BLaER1 (cell line): ENCODE data around the gene ARHGEF33.

ENCODE experiments used
- H3K27ac ChIP-seq: shearing (Covaris generic); formaldehyde crosslinking; 2 replicates; pipeline ENCODE4 v1.8.1; 2022
- H3K27me3 ChIP-seq: shearing (Covaris generic); formaldehyde crosslinking; 2 replicates; pipeline ENCODE4 v1.8.1; 2022
- H3K36me3 ChIP-seq: shearing (Covaris generic); formaldehyde crosslinking; 2 replicates; pipeline ENCODE4 v1.8.1; 2022
- H3K4me1 ChIP-seq: shearing (Covaris generic); formaldehyde crosslinking; 2 replicates; pipeline ENCODE4 v1.8.1; 2022
- H3K4me2 ChIP-seq: shearing (Covaris generic); formaldehyde crosslinking; 2 replicates; pipeline ENCODE4 v1.8.1; 2022
- H3K4me3 ChIP-seq: shearing (Covaris generic); formaldehyde crosslinking; 2 replicates; pipeline ENCODE4 v1.8.1; 2022
- H3K9ac ChIP-seq: shearing (Covaris generic); formaldehyde crosslinking; 2 replicates; pipeline ENCODE4 v1.8.1; 2022
- H3K9me3 ChIP-seq: shearing (Covaris generic); formaldehyde crosslinking; 2 replicates; pipeline ENCODE4 v1.8.1; 2022
- H4K20me1 ChIP-seq: shearing (Covaris generic); formaldehyde crosslinking; 2 replicates; pipeline ENCODE4 v1.8.1; 2022
- Cebpa-rat ChIP-seq: shearing (Covaris generic); IDR thresholded peaks from 2 replicates; pipeline ENCODE4 v1.8.1; 2022

Gene ARHGEF33

DNA sequence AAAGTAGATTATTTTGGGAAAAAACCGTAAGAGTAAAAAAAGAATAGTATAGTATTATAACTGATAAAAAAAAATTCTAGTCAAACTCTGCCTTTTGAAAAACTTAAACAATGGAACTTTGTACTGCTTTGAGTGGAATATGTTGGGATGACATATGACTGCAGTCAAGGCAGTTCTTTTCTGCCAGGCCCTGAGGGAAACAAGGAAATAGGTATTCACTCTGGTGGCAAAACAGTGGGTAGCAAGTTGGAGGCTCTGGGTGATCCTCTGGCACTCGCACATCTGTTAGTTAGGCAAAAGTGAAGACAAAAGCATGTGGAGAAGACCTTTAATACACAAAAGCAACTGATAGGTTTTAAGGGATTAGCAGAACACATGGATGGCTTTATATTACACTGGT, 102.2 kb downstream of the ARHGEF33 start:
- no peak overlapping the region for H3K9ac ChIP-seq
- no peaks in the 10 kb centered on the region for H4K20me1 ChIP-seq
- no peak overlapping the region for H3K27ac ChIP-seq
- no peak overlapping the region for H3K4me3 ChIP-seq
- H3K27me3 ChIP-seq = no peaks in the 10 kb centered on the region
- peaks cover 67% of the 10 kb centered on the region for H3K36me3 ChIP-seq
- no peak overlapping the region for H3K4me2 ChIP-seq
- H3K9me3 ChIP-seq = no peaks in the 10 kb centered on the region
- no peak for TF ChIP-seq Cebpa-rat
- peaks cover 12% of the 10 kb centered on the region for H3K4me1 ChIP-seq

DNA sequence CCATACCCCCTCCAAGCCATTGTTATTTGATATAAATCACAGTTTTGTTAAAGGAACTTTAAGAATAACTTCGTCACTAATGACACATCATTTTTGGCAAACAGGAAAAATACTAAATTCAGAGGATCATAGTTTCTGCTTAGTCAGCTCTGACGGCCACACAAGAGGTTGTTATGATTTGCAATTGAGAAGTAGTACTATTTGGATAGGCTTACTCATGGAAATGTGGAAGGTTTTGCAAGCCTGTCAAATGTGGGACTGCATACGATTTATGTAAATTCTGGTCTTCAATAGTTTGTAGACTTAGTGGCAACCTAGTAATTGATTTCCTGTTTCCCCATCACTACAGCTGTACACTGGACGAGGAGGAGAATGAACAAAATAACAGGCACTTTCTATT, 108.1 kb downstream of the ARHGEF33 start:
- H3K36me3 ChIP-seq = peaks cover 84% of the 10 kb centered on the region

GRCh38 chr2:39000552-39000951, 110.9 kb downstream of the ARHGEF33 start:
- no peaks in the 10 kb centered on the region for H4K20me1 ChIP-seq
- no peak overlapping the region for H3K9ac ChIP-seq
- H3K4me2 ChIP-seq = no peak overlapping the region
- H3K9me3 ChIP-seq = no peaks in the 10 kb centered on the region
- TF ChIP-seq Cebpa-rat = no peak
- no peak overlapping the region for H3K4me3 ChIP-seq
- no peaks in the 10 kb centered on the region for H3K27me3 ChIP-seq
- no peaks in the 10 kb centered on the region for H3K4me1 ChIP-seq
- H3K36me3 ChIP-seq = peaks cover 77% of the 10 kb centered on the region
- H3K27ac ChIP-seq = no peak overlapping the region

More for the DNA sequence above, 108.1 kb downstream of the ARHGEF33 start:
- no peak for TF ChIP-seq Cebpa-rat
- Histone ChIP-seq H4K20me1 (no peaks in the 10 kb centered on the region), H3K9ac (no peak overlapping the region), H3K27ac (no peak overlapping the region), H3K4me1 (peaks cover 5% of the 10 kb centered on the region), H3K27me3 (no peaks in the 10 kb centered on the region), H3K4me3 (no peak overlapping the region), H3K9me3 (no peaks in the 10 kb centered on the region), H3K4me2 (no peak overlapping the region)

GRCh38 chr2:39007875-39008504, 118.3 kb downstream of the ARHGEF33 start:
- Histone ChIP-seq H3K36me3 (peaks cover 79% of the 10 kb centered on the region), H3K4me1 (no peaks in the 10 kb centered on the region), H3K27me3 (no peaks in the 10 kb centered on the region), H3K27ac (no peak overlapping the region), H3K9me3 (no peaks in the 10 kb centered on the region), H3K4me3 (no peak overlapping the region), H4K20me1 (no peaks in the 10 kb centered on the region), H3K4me2 (no peak overlapping the region), H3K9ac (no peak overlapping the region)
- no peak for TF ChIP-seq Cebpa-rat

DNA sequence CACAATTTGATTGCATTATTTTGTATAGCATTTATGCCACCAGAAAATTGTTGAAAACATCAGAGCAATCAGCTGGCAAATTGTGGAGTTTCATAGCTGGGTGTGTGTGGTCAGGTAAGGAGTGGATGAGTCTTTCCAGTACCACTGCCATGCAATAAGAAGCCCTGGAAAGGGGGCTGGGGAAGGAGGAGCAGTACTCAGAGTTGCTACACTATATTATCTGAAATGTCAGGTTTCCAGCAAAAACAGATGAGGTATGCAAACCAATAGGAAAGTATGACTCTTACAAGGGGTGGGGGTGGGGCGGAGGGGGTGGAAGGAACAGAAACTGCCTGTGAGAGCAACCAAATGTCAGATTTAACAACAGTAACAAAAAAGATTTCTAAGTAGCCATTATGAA, 119.0 kb downstream of the ARHGEF33 start:
- peaks cover 84% of the 10 kb centered on the region for H3K36me3 ChIP-seq
- no peaks in the 10 kb centered on the region for H3K4me1 ChIP-seq
- H3K4me3 ChIP-seq = no peak overlapping the region
- no peaks in the 10 kb centered on the region for H3K27me3 ChIP-seq
- H4K20me1 ChIP-seq = no peaks in the 10 kb centered on the region
- no peaks in the 10 kb centered on the region for H3K9me3 ChIP-seq
- H3K27ac ChIP-seq = no peak overlapping the region
- no peak overlapping the region for H3K4me2 ChIP-seq
- no peak overlapping the region for H3K9ac ChIP-seq
- TF ChIP-seq Cebpa-rat = no peak

DNA sequence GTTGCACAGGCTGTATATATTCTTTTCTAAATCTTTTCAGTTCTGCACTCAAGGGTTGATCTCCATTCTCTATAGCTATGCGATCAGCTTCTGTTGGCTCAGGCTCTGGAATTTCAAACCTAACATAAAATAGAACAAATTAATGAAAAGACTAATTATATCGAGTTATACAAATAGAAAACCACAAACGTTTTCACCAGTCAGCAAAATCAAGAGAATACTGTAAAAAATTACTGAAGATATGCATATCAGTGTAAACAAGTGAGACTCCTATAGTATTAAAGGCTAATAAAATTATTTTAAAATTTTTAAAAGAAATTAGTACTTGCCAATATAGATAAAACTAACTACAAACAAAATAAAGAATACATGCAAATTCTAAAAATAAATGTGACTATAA, 124.2 kb downstream of the ARHGEF33 start:
- Histone ChIP-seq H3K4me3 (no peak overlapping the region), H4K20me1 (no peaks in the 10 kb centered on the region), H3K9ac (no peak overlapping the region), H3K4me2 (no peak overlapping the region), H3K27me3 (no peaks in the 10 kb centered on the region), H3K27ac (no peak overlapping the region), H3K9me3 (no peaks in the 10 kb centered on the region), H3K36me3 (peaks cover 44% of the 10 kb centered on the region), H3K4me1 (no peaks in the 10 kb centered on the region)
- TF ChIP-seq Cebpa-rat = no peak

- Histone ChIP-seq H3K4me3 (no peak overlapping the region), H3K4me2 (no peak overlapping the region), H3K27me3 (no peaks in the 10 kb centered on the region), H4K20me1 (no peaks in the 10 kb centered on the region), H3K4me1 (no peaks in the 10 kb centered on the region), H3K9ac (no peak overlapping the region), H3K36me3 (peaks cover 33% of the 10 kb centered on the region), H3K27ac (no peak overlapping the region), H3K9me3 (no peaks in the 10 kb centered on the region)
- TF ChIP-seq Cebpa-rat = no peak
Observed at GRCh38 chr2:39015424-39015823, 125.7 kb downstream of the ARHGEF33 start.

- Histone ChIP-seq H3K4me3 (no peak overlapping the region), H3K9ac (no peak overlapping the region), H4K20me1 (no peaks in the 10 kb centered on the region), H3K36me3 (peaks cover 20% of the 10 kb centered on the region), H3K4me1 (peaks cover 1% of the 10 kb centered on the region; the same call in 1 of the 2 replicates), H3K9me3 (no peaks in the 10 kb centered on the region), H3K27me3 (no peaks in the 10 kb centered on the region), H3K4me2 (no peak overlapping the region), H3K27ac (no peak overlapping the region)
- no peak for TF ChIP-seq Cebpa-rat
Observed at GRCh38 chr2:39017334-39017733, 127.7 kb downstream of the ARHGEF33 start.

DNA sequence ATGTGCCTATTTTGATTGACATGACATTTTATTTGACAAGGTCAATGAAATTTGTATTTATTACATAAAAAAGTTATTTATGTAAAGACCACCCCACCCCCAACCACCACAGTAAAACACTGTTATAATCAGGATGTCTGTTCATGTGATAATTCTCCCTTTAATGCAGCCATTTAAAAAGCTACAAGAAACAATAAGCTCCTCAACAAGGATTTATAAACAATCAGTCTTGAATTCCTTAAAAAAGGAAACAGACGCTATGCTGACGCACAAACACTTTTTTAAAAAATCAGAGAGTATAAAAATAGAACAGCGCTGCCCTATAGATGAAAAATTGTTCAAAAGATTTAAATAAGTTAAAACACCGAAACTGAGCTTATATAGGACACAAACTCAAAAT, 129.0 kb downstream of the ARHGEF33 start:
- no peaks in the 10 kb centered on the region for H3K27me3 ChIP-seq
- no peak overlapping the region for H3K4me3 ChIP-seq
- no peak overlapping the region for H3K9ac ChIP-seq
- H3K27ac ChIP-seq = no peak overlapping the region
- no peak for TF ChIP-seq Cebpa-rat
- no peaks in the 10 kb centered on the region for H3K9me3 ChIP-seq
- H3K36me3 ChIP-seq = peaks cover 18% of the 10 kb centered on the region; the same call in 1 of the 2 replicates
- peaks cover 6% of the 10 kb centered on the region; the same call in 1 of the 2 replicates for H3K4me1 ChIP-seq
- H4K20me1 ChIP-seq = no peaks in the 10 kb centered on the region
- no peak overlapping the region for H3K4me2 ChIP-seq

- Histone ChIP-seq H3K36me3 (peaks cover 23% of the 10 kb centered on the region; the same call in 1 of the 2 replicates), H3K27me3 (no peaks in the 10 kb centered on the region), H3K4me2 (no peak overlapping the region), H3K4me1 (peaks cover 6% of the 10 kb centered on the region; the same call in 1 of the 2 replicates), H3K4me3 (no peak overlapping the region), H4K20me1 (no peaks in the 10 kb centered on the region), H3K27ac (no peak overlapping the region), H3K9me3 (no peaks in the 10 kb centered on the region), H3K9ac (no peak overlapping the region)
- no peak for TF ChIP-seq Cebpa-rat
Observed at GRCh38 chr2:39020383-39020782, 130.7 kb downstream of the ARHGEF33 start.
